BE2C (cell line): ENCODE data around the gene ZDHHC4.

Source experiments
- DNase-seq: peaks from one replicate; pipeline ENCODE4 v3.0.0-alpha.2; 2020
- H3K27me3 ChIP-seq: fragments of 250-450 bp; sonication (Bioruptor Pico); 2 replicates; pipeline ENCODE4 v1.5.1; 2020; ENCODE audit warnings: mild to moderate bottlenecking
- H3K36me3 ChIP-seq: fragments of 250-450 bp; sonication (Bioruptor Pico); 2 replicates; pipeline ENCODE4 v1.5.1; 2020; ENCODE audit warnings: mild to moderate bottlenecking
- H3K4me1 ChIP-seq: fragments of 250-450 bp; sonication (Bioruptor Pico); 2 replicates; pipeline ENCODE4 v1.5.1; 2020
- H3K4me3 ChIP-seq: 2 replicates; pipeline ENCODE4 v1.5.1; 2011; ENCODE audit warnings: low read depth, low read length
- H3K9me3 ChIP-seq: fragments of 250-450 bp; sonication (Bioruptor Pico); 2 replicates; pipeline ENCODE4 v1.5.1; 2020
- CTCF ChIP-seq: IDR thresholded peaks from 2 replicates; pipeline ENCODE4 v1.5.1; 2012; ENCODE audit warnings: mild to moderate bottlenecking, low read depth, low read length

Gene ZDHHC4

GRCh38 chr7:6636741-6637543 lies 59.7 kb downstream of the ZDHHC4 start, which contains the start of gene ZNF316:
Gene ZNF316, plus strand, starts transcription at chr7:6637318. Its CDS starts 5,092 bp downstream, at chr7:6642410.
- TF ChIP-seq CTCF = no peak
- H3K4me1 ChIP-seq = no peaks in the 10 kb centered on the region
- H3K27me3 ChIP-seq = no peaks in the 10 kb centered on the region
- DNase-seq = peak; percentile 63
- H3K9me3 ChIP-seq = no peaks in the 10 kb centered on the region; the same call in 1 of the 2 replicates
- H3K4me3 ChIP-seq = peak within 1 kb of the TSS; percentile 62
- peaks cover 30% of the 10 kb centered on the region for H3K36me3 ChIP-seq

- H3K4me1 ChIP-seq = no peaks in the 10 kb centered on the region
- H3K4me3 ChIP-seq = peak overlapping the region; percentile 62
- H3K27me3 ChIP-seq = no peaks in the 10 kb centered on the region
- peak; percentile 59 for DNase-seq
- H3K9me3 ChIP-seq = no peaks in the 10 kb centered on the region; the same call in 1 of the 2 replicates
- peaks cover 37% of the 10 kb centered on the region for H3K36me3 ChIP-seq
- TF ChIP-seq CTCF = peak; percentile 39
Measured at GRCh38 chr7:6637544-6638229, 60.4 kb downstream of the ZDHHC4 start.
